Activated CD8-positive, alpha-beta memory T cell treated with anti-CD3 and anti-CD28 coated beads for 48 hours (primary cell): ENCODE data around the gene EGFR.

Experiments
- DNase-seq, 3 experiments: peaks; one replicate each; pipeline ENCODE4 v3.0.0-alpha.2; 2020; ENCODE audit warnings: low read depth in 2 of 3, low spot score in 2 of 3

Gene EGFR

GRCh38 chr7:55121249-55121648, 102.4 kb downstream of the EGFR start:
- no peak for DNase-seq

- no peak for DNase-seq
These were observed 103.4 kb downstream of the EGFR start for GRCh38 chr7:55122263-55122662.

- no peak for DNase-seq
These were observed 106.4 kb downstream of the EGFR start for GRCh38 chr7:55124989-55125875.

- DNase-seq: no peak
These were observed 108.3 kb downstream of the EGFR start for GRCh38 chr7:55127135-55127551.

GRCh38 chr7:55127622-55128081, 108.8 kb downstream of the EGFR start:
- no peak for DNase-seq

GRCh38 chr7:55128693-55129394, 110.0 kb downstream of the EGFR start:
- DNase-seq: no peak

GRCh38 chr7:55129541-55130394, 111.0 kb downstream of the EGFR start:
- no peak for DNase-seq

- DNase-seq: no peak
These were observed 111.8 kb downstream of the EGFR start for GRCh38 chr7:55130395-55131141.

GRCh38 chr7:55131142-55131929, 112.5 kb downstream of the EGFR start:
- no peak for DNase-seq

GRCh38 chr7:55132550-55132889, 113.7 kb downstream of the EGFR start:
- no peak for DNase-seq

- DNase-seq: no peak
These were observed 114.2 kb downstream of the EGFR start for GRCh38 chr7:55132890-55133551.

GRCh38 chr7:55133630-55134358, 115.0 kb downstream of the EGFR start:
- DNase-seq: no peak

- no peak for DNase-seq
These were observed 115.5 kb downstream of the EGFR start for GRCh38 chr7:55134359-55134725.

GRCh38 chr7:55134786-55135185, 116.0 kb downstream of the EGFR start:
- DNase-seq: no peak

- DNase-seq: no peak
These were observed 116.6 kb downstream of the EGFR start for GRCh38 chr7:55135462-55135861.

- no peak for DNase-seq
These were observed 119.8 kb downstream of the EGFR start for GRCh38 chr7:55138663-55139062.

GRCh38 chr7:55140221-55140940, 121.6 kb downstream of the EGFR start:
- no peak for DNase-seq

- no peak for DNase-seq
These were observed 122.1 kb downstream of the EGFR start for GRCh38 chr7:55140941-55141278.
